Vagina (tissue), 2 donors: ENCODE data around the gene ABCG1. TPM values are rescaled to one million over a fixed set of nuclear protein-coding genes. Genes with fewer than 3 reads are reported as not detected.

Experiments used
- DNase-seq, 2 donors: peaks; one replicate each; pipeline ENCODE4 v3.0.0-alpha.2; 2017; ENCODE audit errors: extremely low spot score in 2 of 2
- H3K27ac ChIP-seq: fragments of 200-600 bp; sonication (generic); one replicate; pipeline ENCODE4 v1.5.1; 2019
- H3K27me3 ChIP-seq: fragments of 200-600 bp; sonication (generic); one replicate; pipeline ENCODE4 v1.5.1; 2019
- H3K36me3 ChIP-seq, 2 donors: fragments of 200-600 bp; sonication (generic); one replicate each; pipeline ENCODE4 v1.5.1; 2017 to 2019
- H3K4me1 ChIP-seq: fragments of 200-600 bp; sonication (generic); one replicate; pipeline ENCODE4 v1.5.1; 2019
- H3K4me3 ChIP-seq, 2 donors: fragments of 200-600 bp; sonication (generic); 1 replicate in 1 of 2; 2 replicates in 1 of 2; pipeline ENCODE4 v1.5.1; 2016 to 2019
- H3K9me3 ChIP-seq: fragments of 200-600 bp; sonication (generic); one replicate; pipeline ENCODE4 v1.5.1; 2019
- POLR2A ChIP-seq, 2 donors: fragments of 450-650 bp; IDR thresholded peaks; one replicate each; pipeline ENCODE4 v1.6.1; 2017; ENCODE audit warnings: antibody characterized with exemption in 2 of 2, mild to moderate bottlenecking in 2 of 2, moderate library complexity in 2 of 2
- POLR2AphosphoS5 ChIP-seq, 2 donors: sonication (generic); formaldehyde crosslinking; IDR thresholded peaks; one replicate each; pipeline ENCODE4 v1.9.0; 2017; ENCODE audit warnings: antibody characterized with exemption in 2 of 2, mild to moderate bottlenecking in 2 of 2, low read depth in 1 of 2; ENCODE audit not compliant: insufficient read depth in 1 of 2
- intact Hi-C: fragments of 100-400 bp; cut with DNase I; formaldehyde crosslinking; loops from one replicate; pipeline ENCODE4 v1.15.1; 2023
- total RNA-seq: library from RNA; depleted of rRNA; stranded (reverse); fragments of >200 nt; gene quantifications from one replicate; pipeline ENCODE4 v1.2.3, GENCODE V29; 2016
- TF ChIP-seq, protein P1 (sequence below), 3 experiments: fragments of 450-650 bp in 2 of 3; fragments of 200-600 bp in 1 of 3; sonication (generic) in 1 of 3; IDR thresholded peaks; one replicate each; pipeline ENCODE4 v1.5.1; 2017 to 2019; ENCODE audit warnings: antibody characterized with exemption in 3 of 3, mild to moderate bottlenecking in 2 of 3, moderate library complexity in 2 of 3

Gene ABCG1
- total RNA-seq, 1 donor from 2014 or later = 18.7 TPM

DNA sequence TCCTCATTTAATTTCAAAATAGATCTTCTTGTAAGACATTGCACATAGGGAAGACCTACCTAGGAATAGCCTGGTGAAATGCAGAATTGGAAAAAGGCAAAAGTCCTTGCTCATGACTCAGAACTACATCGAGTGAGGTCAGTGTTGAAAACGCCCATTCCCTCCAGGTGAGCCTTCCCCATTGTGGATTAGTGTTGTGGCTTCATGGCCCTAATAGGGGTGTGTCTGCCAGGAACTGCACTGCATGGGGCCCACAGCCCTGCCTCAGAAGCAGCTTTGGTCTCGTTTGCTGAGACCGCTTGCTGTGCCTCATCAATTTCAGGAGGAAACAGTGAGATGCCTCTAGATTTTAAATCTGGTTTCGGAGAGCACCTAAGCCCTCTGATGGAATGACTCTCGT lies 79.3 kb downstream of the ABCG1 start:
- DNase-seq = no peak
- H3K27me3 ChIP-seq = no peaks in the 10 kb centered on the region
- TF ChIP-seq, protein P1, sequence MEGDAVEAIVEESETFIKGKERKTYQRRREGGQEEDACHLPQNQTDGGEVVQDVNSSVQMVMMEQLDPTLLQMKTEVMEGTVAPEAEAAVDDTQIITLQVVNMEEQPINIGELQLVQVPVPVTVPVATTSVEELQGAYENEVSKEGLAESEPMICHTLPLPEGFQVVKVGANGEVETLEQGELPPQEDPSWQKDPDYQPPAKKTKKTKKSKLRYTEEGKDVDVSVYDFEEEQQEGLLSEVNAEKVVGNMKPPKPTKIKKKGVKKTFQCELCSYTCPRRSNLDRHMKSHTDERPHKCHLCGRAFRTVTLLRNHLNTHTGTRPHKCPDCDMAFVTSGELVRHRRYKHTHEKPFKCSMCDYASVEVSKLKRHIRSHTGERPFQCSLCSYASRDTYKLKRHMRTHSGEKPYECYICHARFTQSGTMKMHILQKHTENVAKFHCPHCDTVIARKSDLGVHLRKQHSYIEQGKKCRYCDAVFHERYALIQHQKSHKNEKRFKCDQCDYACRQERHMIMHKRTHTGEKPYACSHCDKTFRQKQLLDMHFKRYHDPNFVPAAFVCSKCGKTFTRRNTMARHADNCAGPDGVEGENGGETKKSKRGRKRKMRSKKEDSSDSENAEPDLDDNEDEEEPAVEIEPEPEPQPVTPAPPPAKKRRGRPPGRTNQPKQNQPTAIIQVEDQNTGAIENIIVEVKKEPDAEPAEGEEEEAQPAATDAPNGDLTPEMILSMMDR (IDR thresholded peaks at IDR 0.05) = no peak
- TF ChIP-seq POLR2A (IDR thresholded peaks at IDR 0.05) (no peak), POLR2AphosphoS5 (IDR thresholded peaks at IDR 0.05; ENCODE audit: insufficient read depth in 1 of 2, low read depth in 1 of 2) (no peak)
- H3K4me1 ChIP-seq = peaks cover 5% of the 10 kb centered on the region
- H3K4me3 ChIP-seq = no peak overlapping the region
- intact Hi-C loops = no loop called here
- no peaks in the 10 kb centered on the region for H3K9me3 ChIP-seq
- H3K27ac ChIP-seq = no peak overlapping the region
- no peaks in the 10 kb centered on the region for H3K36me3 ChIP-seq

DNA sequence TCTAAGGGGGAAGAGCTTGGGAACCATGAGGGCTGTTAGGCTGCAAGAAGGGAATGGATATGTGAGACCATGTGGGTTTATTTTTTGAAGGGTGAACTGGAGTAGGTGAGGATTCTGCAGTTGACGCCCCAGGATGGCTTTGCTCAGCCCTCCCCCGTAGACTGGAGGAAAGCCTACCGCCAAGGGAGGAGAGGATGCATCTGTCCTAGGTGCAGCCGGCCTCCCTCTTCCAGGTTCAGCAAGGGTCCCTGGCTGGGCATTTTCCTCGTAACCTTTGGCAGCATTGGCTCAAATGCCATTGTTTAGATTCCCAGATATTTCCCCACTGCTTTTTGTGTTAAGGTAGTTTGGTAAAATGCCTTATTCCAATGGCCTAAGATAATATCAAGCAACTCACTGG lies 79.7 kb downstream of the ABCG1 start:
- DNase-seq = no peak
- H3K9me3 ChIP-seq = no peaks in the 10 kb centered on the region
- no peak overlapping the region for H3K27ac ChIP-seq
- H3K4me1 ChIP-seq = peaks cover 5% of the 10 kb centered on the region
- TF ChIP-seq, protein P1 (IDR thresholded peaks at IDR 0.05) = no peak
- TF ChIP-seq POLR2AphosphoS5 (IDR thresholded peaks at IDR 0.05; ENCODE audit: insufficient read depth in 1 of 2, low read depth in 1 of 2) = peak in 1 of 2 donors; percentile 17
- TF ChIP-seq POLR2A (IDR thresholded peaks at IDR 0.05) = no peak
- no peak overlapping the region for H3K4me3 ChIP-seq
- H3K27me3 ChIP-seq = no peaks in the 10 kb centered on the region
- no peaks in the 10 kb centered on the region for H3K36me3 ChIP-seq
- intact Hi-C loops = no loop called here

DNA sequence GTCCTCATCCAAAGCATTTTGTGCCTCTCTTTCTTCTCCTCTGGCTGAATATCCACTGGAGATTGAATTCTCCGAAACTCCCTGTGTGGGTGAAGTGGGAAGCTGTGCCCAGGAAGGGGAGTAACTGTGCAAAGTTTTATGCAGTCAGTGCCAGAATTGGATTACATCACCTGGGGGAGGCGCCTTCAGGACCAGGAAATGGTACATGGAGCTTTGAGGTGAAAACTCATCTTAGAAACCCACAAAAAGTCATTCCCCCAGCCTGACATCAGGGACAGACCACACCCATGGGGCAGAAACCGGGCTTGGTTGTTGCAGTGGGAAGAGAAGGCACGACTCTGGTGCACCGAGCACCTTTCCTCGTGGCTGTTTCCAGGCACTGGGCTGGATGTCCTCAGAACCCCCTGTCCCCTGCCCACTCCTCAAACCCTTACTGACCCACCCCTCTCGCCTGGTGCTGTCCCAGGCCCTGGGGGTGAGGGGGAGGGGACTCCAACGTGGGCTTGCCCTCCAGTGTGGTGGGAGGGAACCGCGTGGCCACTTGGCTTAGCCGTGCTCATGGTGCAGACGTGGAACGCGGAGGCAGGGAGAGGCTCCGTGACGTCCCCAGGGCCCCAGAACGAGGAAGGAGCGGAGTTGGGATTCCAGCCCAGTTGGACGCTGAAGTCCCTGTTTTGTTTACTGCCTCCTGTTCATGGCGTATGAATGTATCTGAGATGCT lies 80.5 kb downstream of the ABCG1 start:
- H3K4me3 ChIP-seq = no peak overlapping the region
- no peaks in the 10 kb centered on the region for H3K9me3 ChIP-seq
- H3K27ac ChIP-seq = peak overlapping the region; percentile 23
- H3K36me3 ChIP-seq = no peaks in the 10 kb centered on the region
- TF ChIP-seq POLR2AphosphoS5 (IDR thresholded peaks at IDR 0.05; ENCODE audit: insufficient read depth in 1 of 2, low read depth in 1 of 2) = no peak
- TF ChIP-seq, protein P1 (IDR thresholded peaks at IDR 0.05) = no peak
- no peak for TF ChIP-seq POLR2A (IDR thresholded peaks at IDR 0.05)
- H3K4me1 ChIP-seq = peaks cover 5% of the 10 kb centered on the region
- DNase-seq = no peak
- H3K27me3 ChIP-seq = no peaks in the 10 kb centered on the region
- intact Hi-C loops = no loop called here

DNA sequence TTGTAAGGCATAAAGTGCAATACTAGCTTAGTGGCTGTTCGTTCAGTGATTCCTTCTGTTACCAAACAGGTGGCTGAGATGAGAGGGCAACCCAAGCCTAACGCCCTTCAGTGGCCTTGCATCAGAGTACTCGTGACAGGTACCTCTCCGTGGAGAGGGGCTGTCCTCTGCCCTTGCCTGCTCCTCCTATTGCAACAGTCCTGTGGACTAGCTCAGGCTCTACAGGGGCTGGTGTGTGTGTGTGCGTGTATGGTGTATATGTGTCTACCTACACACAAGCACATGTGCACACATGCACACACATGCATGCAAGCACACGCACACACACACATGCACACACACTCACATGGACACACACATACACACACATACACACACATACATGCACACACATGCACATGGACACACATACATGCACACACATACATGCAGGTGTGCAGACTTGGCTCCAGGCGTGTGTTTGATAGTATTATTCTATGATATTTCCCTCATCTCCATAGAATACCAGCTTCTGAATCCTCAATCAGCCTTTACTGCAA lies 81.2 kb downstream of the ABCG1 start:
- Histone ChIP-seq H3K27ac (no peak overlapping the region), H3K9me3 (no peaks in the 10 kb centered on the region), H3K4me3 (no peak overlapping the region), H3K4me1 (peaks cover 5% of the 10 kb centered on the region), H3K27me3 (no peaks in the 10 kb centered on the region), H3K36me3 (no peaks in the 10 kb centered on the region)
- DNase-seq = no peak
- intact Hi-C loops = no loop called here
- no peak for TF ChIP-seq POLR2A (IDR thresholded peaks at IDR 0.05)
- TF ChIP-seq, protein P1 (IDR thresholded peaks at IDR 0.05) = no peak
- no peak for TF ChIP-seq POLR2AphosphoS5 (IDR thresholded peaks at IDR 0.05; ENCODE audit: insufficient read depth in 1 of 2, low read depth in 1 of 2)

DNA sequence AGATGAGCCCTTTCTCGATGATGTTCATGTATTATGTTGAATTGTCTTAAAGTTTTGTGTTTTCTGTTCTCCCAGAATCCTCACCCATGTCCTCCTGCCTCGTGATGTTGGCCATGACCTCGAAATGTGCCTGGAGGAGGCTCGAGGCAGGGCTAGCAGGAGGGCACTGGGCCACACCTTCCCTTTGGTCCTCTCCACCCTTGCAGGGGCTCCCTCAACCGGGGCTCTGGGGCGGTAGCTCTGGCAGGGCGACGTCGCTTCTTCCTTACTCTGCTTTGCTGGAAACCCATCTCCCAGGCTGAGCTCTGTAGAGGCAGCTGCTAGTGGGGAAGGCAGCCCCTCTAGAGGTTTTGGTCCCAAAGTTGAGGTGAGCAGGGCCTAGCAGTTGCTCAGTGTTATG lies 82.0 kb downstream of the ABCG1 start:
- TF ChIP-seq POLR2AphosphoS5 (IDR thresholded peaks at IDR 0.05; ENCODE audit: insufficient read depth in 1 of 2, low read depth in 1 of 2) = no peak
- TF ChIP-seq, protein P1 (IDR thresholded peaks at IDR 0.05) = no peak
- TF ChIP-seq POLR2A (IDR thresholded peaks at IDR 0.05) = no peak
- H3K36me3 ChIP-seq = no peaks in the 10 kb centered on the region
- peak overlapping the region; percentile 48 for H3K27ac ChIP-seq
- no peaks in the 10 kb centered on the region for H3K27me3 ChIP-seq
- H3K4me1 ChIP-seq = peaks cover 5% of the 10 kb centered on the region
- no peak for DNase-seq
- H3K9me3 ChIP-seq = no peaks in the 10 kb centered on the region
- intact Hi-C loops = no loop called here
- H3K4me3 ChIP-seq = no peak overlapping the region
